ENCODE data around the gene SUGCT. TPM values are rescaled to one million over a fixed set of nuclear protein-coding genes. Genes with fewer than 3 reads are reported as not detected.
A peak's percentile ranks its signal among the peaks of the same experiment; 100 is the strongest.

Gene SUGCT
- total RNA-seq, 1 donor from 2014 or later: 7.1 TPM

DNA sequence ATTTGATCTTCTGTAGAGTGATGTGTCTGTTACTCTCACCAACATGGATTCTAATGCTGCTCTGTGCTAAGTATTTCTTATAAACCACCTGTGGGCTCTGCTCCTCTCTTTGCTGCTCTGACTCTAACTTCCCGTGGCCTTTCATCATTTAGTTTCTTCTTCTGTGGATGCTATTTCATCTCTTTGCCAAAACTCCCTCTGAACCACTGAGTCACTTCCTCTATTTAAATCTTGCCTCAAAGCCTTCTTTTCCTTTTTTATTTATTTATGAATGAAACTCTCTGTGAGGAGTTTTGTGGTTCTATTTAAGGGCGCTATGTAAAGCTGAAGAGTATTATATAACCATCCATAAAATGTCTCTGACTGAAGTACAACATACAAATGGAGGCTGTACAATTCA lies 538.5 kb downstream of the SUGCT start:
- no peak for DNase-seq (ENCODE audit: extremely low spot score, unreplicated experiment)
- TF ChIP-seq, protein P1, sequence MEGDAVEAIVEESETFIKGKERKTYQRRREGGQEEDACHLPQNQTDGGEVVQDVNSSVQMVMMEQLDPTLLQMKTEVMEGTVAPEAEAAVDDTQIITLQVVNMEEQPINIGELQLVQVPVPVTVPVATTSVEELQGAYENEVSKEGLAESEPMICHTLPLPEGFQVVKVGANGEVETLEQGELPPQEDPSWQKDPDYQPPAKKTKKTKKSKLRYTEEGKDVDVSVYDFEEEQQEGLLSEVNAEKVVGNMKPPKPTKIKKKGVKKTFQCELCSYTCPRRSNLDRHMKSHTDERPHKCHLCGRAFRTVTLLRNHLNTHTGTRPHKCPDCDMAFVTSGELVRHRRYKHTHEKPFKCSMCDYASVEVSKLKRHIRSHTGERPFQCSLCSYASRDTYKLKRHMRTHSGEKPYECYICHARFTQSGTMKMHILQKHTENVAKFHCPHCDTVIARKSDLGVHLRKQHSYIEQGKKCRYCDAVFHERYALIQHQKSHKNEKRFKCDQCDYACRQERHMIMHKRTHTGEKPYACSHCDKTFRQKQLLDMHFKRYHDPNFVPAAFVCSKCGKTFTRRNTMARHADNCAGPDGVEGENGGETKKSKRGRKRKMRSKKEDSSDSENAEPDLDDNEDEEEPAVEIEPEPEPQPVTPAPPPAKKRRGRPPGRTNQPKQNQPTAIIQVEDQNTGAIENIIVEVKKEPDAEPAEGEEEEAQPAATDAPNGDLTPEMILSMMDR (conservative IDR thresholded peaks at IDR 0.05): no peak
- Mint-ChIP-seq H3K27ac (no peak overlapping the region), H3K4me3 (no peak overlapping the region), H3K9me3 (no peaks in the 10 kb centered on the region), H3K4me1 (ENCODE audit: unreplicated experiment) (no peaks in the 10 kb centered on the region), H3K27me3 (no peaks in the 10 kb centered on the region), H3K36me3 (no peaks in the 10 kb centered on the region)

DNA sequence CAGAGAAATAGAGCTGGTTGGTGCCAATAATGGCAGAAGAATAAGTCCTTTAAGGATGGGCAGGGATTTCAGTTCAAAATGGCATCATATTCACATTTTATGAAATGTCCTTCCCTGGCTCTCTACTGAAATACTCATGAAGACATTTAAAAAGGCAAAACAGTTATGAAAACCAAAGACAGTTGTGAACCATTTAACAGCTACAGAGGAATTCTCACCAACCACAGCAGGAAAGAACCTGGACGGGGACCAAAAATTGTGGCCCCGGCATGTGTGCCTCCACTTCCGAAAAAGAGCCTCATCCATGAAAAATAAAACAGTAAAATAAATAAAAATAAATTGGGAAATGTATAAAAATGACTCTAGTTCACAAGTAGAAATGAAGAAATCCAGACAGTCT lies 539.5 kb downstream of the SUGCT start:
- TF ChIP-seq, protein P1 (conservative IDR thresholded peaks at IDR 0.05): no peak
- DNase-seq (ENCODE audit: extremely low spot score, unreplicated experiment): no peak
- Mint-ChIP-seq H3K9me3 (no peaks in the 10 kb centered on the region), H3K27me3 (no peaks in the 10 kb centered on the region), H3K27ac (no peak overlapping the region), H3K36me3 (no peaks in the 10 kb centered on the region), H3K4me3 (no peak overlapping the region), H3K4me1 (ENCODE audit: unreplicated experiment) (no peaks in the 10 kb centered on the region)

DNA sequence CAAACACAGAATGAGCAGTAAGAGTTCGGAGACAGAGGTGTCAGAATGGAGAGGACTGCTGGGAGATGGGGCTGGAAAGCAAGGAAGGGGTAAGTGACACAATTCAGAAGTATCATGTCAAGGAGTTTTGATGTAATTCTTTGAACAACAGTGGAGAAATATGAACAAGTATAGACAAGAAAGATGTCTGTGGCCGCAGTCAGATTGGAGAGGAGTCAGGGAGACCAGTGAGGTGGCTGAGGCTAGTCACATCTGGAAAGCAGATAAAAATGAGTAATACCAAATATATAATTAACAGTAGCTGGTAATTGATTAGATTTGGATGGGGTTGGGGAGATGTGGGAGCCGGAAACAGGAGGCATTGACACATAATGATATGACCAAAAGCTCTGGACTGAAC lies 540.9 kb downstream of the SUGCT start:
- H3K27me3 Mint-ChIP-seq: no peaks in the 10 kb centered on the region
- no peak overlapping the region for H3K4me3 Mint-ChIP-seq
- H3K36me3 Mint-ChIP-seq: no peaks in the 10 kb centered on the region
- no peaks in the 10 kb centered on the region for H3K4me1 Mint-ChIP-seq (ENCODE audit: unreplicated experiment)
- no peak overlapping the region for H3K27ac Mint-ChIP-seq
- H3K9me3 Mint-ChIP-seq: no peaks in the 10 kb centered on the region
- DNase-seq (ENCODE audit: extremely low spot score, unreplicated experiment): no peak
- TF ChIP-seq, protein P1 (conservative IDR thresholded peaks at IDR 0.05): no peak

DNA sequence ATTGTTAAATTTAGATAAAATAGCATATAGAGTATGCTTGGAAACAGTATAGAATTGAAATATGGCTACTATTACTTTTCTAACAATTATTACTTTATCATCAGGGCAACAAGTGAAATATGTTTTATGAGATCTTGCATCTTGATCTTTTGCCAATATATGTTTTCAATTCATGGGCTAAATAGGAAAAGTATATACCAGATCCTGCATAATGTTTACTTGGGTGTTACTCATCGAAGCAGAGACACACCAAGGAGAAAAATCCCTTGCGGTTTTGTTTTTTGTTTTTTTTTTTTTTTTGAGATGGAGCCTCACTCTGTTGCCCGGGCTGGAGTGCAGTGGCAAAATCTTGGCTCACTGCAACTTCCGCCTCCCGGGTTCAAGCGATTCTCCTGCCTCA lies 541.4 kb downstream of the SUGCT start:
- Mint-ChIP-seq H3K27me3 (no peaks in the 10 kb centered on the region), H3K4me3 (no peak overlapping the region), H3K4me1 (ENCODE audit: unreplicated experiment) (no peaks in the 10 kb centered on the region), H3K36me3 (no peaks in the 10 kb centered on the region), H3K27ac (no peak overlapping the region), H3K9me3 (no peaks in the 10 kb centered on the region)
- DNase-seq (ENCODE audit: extremely low spot score, unreplicated experiment): no peak
- TF ChIP-seq, protein P1 (conservative IDR thresholded peaks at IDR 0.05): no peak

DNA sequence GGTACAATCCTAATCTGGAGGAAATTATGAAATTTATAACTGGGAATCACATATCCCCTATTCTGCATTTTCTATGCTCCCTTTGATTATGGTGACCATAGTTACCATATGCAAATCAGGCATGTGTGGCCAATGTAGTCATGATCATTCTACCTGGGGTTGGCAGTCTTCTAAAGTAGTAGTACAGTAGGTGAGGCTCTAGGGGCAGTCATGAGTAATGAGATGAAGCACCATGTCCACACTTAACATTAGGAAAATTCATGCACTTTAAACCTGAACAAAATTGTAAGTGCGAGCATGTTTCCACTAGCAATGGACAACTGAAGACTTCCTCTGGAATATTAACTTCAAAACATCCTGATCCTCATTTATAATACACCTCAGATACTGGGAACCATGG lies 545.9 kb downstream of the SUGCT start:
- peaks cover 7% of the 10 kb centered on the region for H3K4me1 Mint-ChIP-seq (ENCODE audit: unreplicated experiment)
- no peaks in the 10 kb centered on the region for H3K36me3 Mint-ChIP-seq
- no peak overlapping the region for H3K4me3 Mint-ChIP-seq
- DNase-seq (ENCODE audit: extremely low spot score, unreplicated experiment): no peak
- no peaks in the 10 kb centered on the region for H3K27me3 Mint-ChIP-seq
- no peaks in the 10 kb centered on the region for H3K9me3 Mint-ChIP-seq
- TF ChIP-seq, protein P1 (conservative IDR thresholded peaks at IDR 0.05): peak; percentile 59
- H3K27ac Mint-ChIP-seq: no peak overlapping the region

DNA sequence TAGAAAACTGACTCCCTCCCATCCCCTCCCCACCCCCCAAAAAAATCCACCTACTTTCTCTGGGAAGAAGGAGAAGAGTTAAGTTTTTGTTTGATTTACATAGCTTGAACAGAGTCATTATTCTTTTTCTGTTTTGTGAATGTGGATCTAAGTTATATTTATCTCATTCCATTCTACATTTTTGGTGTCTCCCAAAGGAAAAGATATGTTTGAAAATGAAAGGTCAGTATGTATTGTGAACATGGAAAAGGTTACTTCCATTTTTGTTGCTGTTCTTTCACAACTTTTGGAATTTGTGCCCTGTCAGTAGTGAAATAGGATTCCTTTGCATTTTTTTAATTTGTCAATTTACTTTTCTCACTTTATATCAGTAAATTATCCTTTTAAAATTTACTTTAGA lies 547.9 kb downstream of the SUGCT start:
- Mint-ChIP-seq H3K27ac (no peak overlapping the region), H3K4me1 (ENCODE audit: unreplicated experiment) (peaks cover 7% of the 10 kb centered on the region), H3K9me3 (no peaks in the 10 kb centered on the region), H3K27me3 (no peaks in the 10 kb centered on the region), H3K4me3 (no peak overlapping the region), H3K36me3 (no peaks in the 10 kb centered on the region)
- no peak for DNase-seq (ENCODE audit: extremely low spot score, unreplicated experiment)
- TF ChIP-seq, protein P1 (conservative IDR thresholded peaks at IDR 0.05): no peak

All from type B pancreatic cell (in vitro differentiated cells).